ENCODE data around the gene ATP1A1.

- TF ChIP-seq EZH2 (IDR thresholded peaks at IDR 0.05; ENCODE audit: insufficient read depth, poor library complexity, severe bottlenecking) (no peak), EZH2phosphoT487 (IDR thresholded peaks at IDR 0.05; ENCODE audit: insufficient read depth, low read depth) (no peak)
Measured at GRCh38 chr1:116412480-116412798, 39.4 kb downstream of the ATP1A1 start.

Data from GM23248 (cell line).